SK-N-SH (cell line): ENCODE results near the gene YES1. TPM values are rescaled to one million over a fixed set of nuclear protein-coding genes. Genes with fewer than 3 reads are reported as not detected.

Experiments used
- CTCF ChIA-PET: fragments of 300-600, 350-600 bp; formaldehyde crosslinking; extraction: SDS; loops from one replicate; lab custom pipeline; 2021; lab: Yijun Ruan, JAX
- POLR2A ChIA-PET: fragments of 350-600 bp; sonication (Branson Sonifier 250); formaldehyde crosslinking; extraction: SDS; loops from one replicate; lab custom pipeline; 2020; ENCODE audit warnings: antibody characterized with exemption, inconsistent platforms; lab: Yijun Ruan, JAX
- DNase-seq: peaks from one replicate; pipeline ENCODE4 v3.0.0; 2012
- H2AFZ ChIP-seq: fragments of 200-600 bp; sonication (generic); 2 replicates; pipeline ENCODE4 v1.8.1; 2016; ENCODE audit warnings: antibody characterized with exemption, mild to moderate bottlenecking, low read depth
- H3F3A ChIP-seq: fragments of 200-600 bp; sonication (generic); replicated peaks from 2 replicates; pipeline ENCODE3; 2016; ENCODE audit warnings: antibody characterized with exemption, mild to moderate bottlenecking; ENCODE audit not compliant: insufficient read depth
- H3K27ac ChIP-seq, 2 experiments: fragments of 200-500 bp in 1 of 2; fragments of 200-600 bp in 1 of 2; sonication (Bioruptor generic) in 1 of 2; sonication (generic), shearing (Covaris generic) in 1 of 2; 2 replicates each; pipeline versions ENCODE4 v1.5.1 to v1.6.1; 2014 to 2016; ENCODE audit warnings: low read depth in 2 of 2, inconsistent platforms in 1 of 2, low read length in 1 of 2, mild to moderate bottlenecking in 1 of 2, mixed read lengths in 1 of 2
- H3K27me3 ChIP-seq: fragments of 200-600 bp; sonication (generic), shearing (Covaris generic); 2 replicates; pipeline ENCODE4 v1.6.1; 2016; ENCODE audit warnings: mixed run types; ENCODE audit not compliant: insufficient read depth
- H3K36me3 ChIP-seq, 2 experiments: fragments of 200-500 bp in 1 of 2; fragments of 200-600 bp in 1 of 2; sonication (Bioruptor generic) in 1 of 2; sonication (generic) in 1 of 2; replicated peaks in 1 of 2; 2 replicates each; pipeline versions ENCODE3 to v1.5.1; 2014 to 2016; ENCODE audit warnings: low read length in 1 of 2, mild to moderate bottlenecking in 1 of 2; ENCODE audit not compliant: insufficient read depth in 2 of 2, control insufficient read depth in 1 of 2
- H3K4me1 ChIP-seq, 2 experiments: fragments of 200-500 bp in 1 of 2; fragments of 200-600 bp in 1 of 2; sonication (Bioruptor generic) in 1 of 2; sonication (generic), shearing (Covaris generic) in 1 of 2; 2 replicates each; pipeline versions ENCODE4 v1.5.1 to v1.6.1; 2014 to 2016; ENCODE audit warnings: low read depth in 1 of 2, low read length in 1 of 2, mixed run types in 1 of 2; ENCODE audit not compliant: insufficient read depth in 2 of 2, control insufficient read depth in 1 of 2
- H3K4me2 ChIP-seq: fragments of 200-600 bp; sonication (generic), shearing (Covaris generic); 2 replicates; pipeline ENCODE4 v1.6.1; 2017; ENCODE audit warnings: mixed run types
- H3K4me3 ChIP-seq, 2 experiments: fragments of 200-500 bp in 1 of 2; fragments of 200-600 bp in 1 of 2; sonication (Bioruptor generic) in 1 of 2; sonication (generic), shearing (Covaris generic) in 1 of 2; 2 replicates each; pipeline versions ENCODE4 v1.5.1 to v1.8.1; 2014 to 2016; ENCODE audit warnings: low read depth in 2 of 2, inconsistent platforms in 1 of 2, low read length in 1 of 2, mild to moderate bottlenecking in 1 of 2, mixed read lengths in 1 of 2, moderate library complexity in 1 of 2
- H3K79me2 ChIP-seq: fragments of 200-600 bp; sonication (generic); 2 replicates; pipeline ENCODE4 v1.8.1; 2017; ENCODE audit warnings: mild to moderate bottlenecking; ENCODE audit not compliant: insufficient read depth
- H3K9ac ChIP-seq: fragments of 200-600 bp; sonication (generic); 2 replicates; pipeline ENCODE4 v1.6.1; 2017; ENCODE audit warnings: mixed run types
- H3K9me2 ChIP-seq: fragments of 200-600 bp; sonication (generic); 2 replicates; pipeline ENCODE4 v1.6.1; 2017; ENCODE audit warnings: mixed run types
- H3K9me3 ChIP-seq: fragments of 200-600 bp; sonication (generic); 2 replicates; pipeline ENCODE4 v1.6.1; 2017; ENCODE audit warnings: mixed run types, mild to moderate bottlenecking, moderate library complexity
- H4K20me1 ChIP-seq: fragments of 200-600 bp; sonication (generic); 2 replicates; pipeline ENCODE4 v1.6.1; 2017; ENCODE audit warnings: mild to moderate bottlenecking, mixed run types; ENCODE audit not compliant: insufficient read depth
- CTCF ChIP-seq: fragments of 200-600 bp; sonication (generic); IDR thresholded peaks from 2 replicates; pipeline ENCODE4 v1.6.1; 2017; ENCODE audit warnings: antibody characterized with exemption, mild to moderate bottlenecking, moderate library complexity
- EP300 ChIP-seq, 2 experiments: IDR thresholded peaks; 2 replicates each; pipeline versions ENCODE4 v1.4.0 to v1.6.1; 2012; ENCODE audit warnings: borderline replicate concordance in 1 of 2, low read depth in 1 of 2, low read length in 1 of 2
- FOSL2 ChIP-seq: IDR thresholded peaks from 2 replicates; pipeline ENCODE4 v1.4.0; 2012; ENCODE audit warnings: low read depth, mild to moderate bottlenecking, moderate library complexity, borderline replicate concordance
- GABPA ChIP-seq: IDR thresholded peaks from 2 replicates; pipeline ENCODE4 v1.4.0; 2012; ENCODE audit warnings: low read depth, mild to moderate bottlenecking
- GATA2 ChIP-seq: sonication (generic); formaldehyde crosslinking; IDR thresholded peaks from 2 replicates; pipeline ENCODE4 v1.5.0; 2020; ENCODE audit warnings: mild to moderate bottlenecking, missing genetic modification reagents
- MAX ChIP-seq: IDR thresholded peaks from 2 replicates; pipeline ENCODE4 v1.4.0; 2012; ENCODE audit warnings: low read depth
- MEF2A ChIP-seq: IDR thresholded peaks from 2 replicates; pipeline ENCODE4 v1.4.0; 2012; ENCODE audit warnings: low read depth, borderline replicate concordance
- RAD21 ChIP-seq: IDR thresholded peaks from 2 replicates; pipeline ENCODE4 v1.6.1; 2012; ENCODE audit warnings: mild to moderate bottlenecking, low read length
- RFX5 ChIP-seq: IDR thresholded peaks from 2 replicates; pipeline ENCODE4 v1.6.1; 2012; ENCODE audit warnings: mild to moderate bottlenecking, improper control_type of control experiment, low read length
- SIN3A ChIP-seq: IDR thresholded peaks from 2 replicates; pipeline ENCODE4 v1.6.1; 2012; ENCODE audit warnings: low read depth, mild to moderate bottlenecking, low read length, moderate library complexity, borderline replicate concordance
- SMC3 ChIP-seq: IDR thresholded peaks from 2 replicates; pipeline ENCODE4 v1.6.1; 2012; ENCODE audit warnings: low read depth, low read length, improper control_type of control experiment
- TAF1 ChIP-seq: IDR thresholded peaks from 2 replicates; pipeline ENCODE4 v1.6.1; 2012; ENCODE audit warnings: low read depth, mild to moderate bottlenecking, low read length, moderate library complexity, borderline replicate concordance
- TCF12 ChIP-seq: IDR thresholded peaks from 2 replicates; pipeline ENCODE4 v1.4.0; 2012
- TEAD4 ChIP-seq: IDR thresholded peaks from 2 replicates; pipeline ENCODE4 v1.4.0; 2012; ENCODE audit warnings: mild to moderate bottlenecking, borderline replicate concordance; ENCODE audit not compliant: insufficient read depth
- YY1 ChIP-seq: IDR thresholded peaks from 2 replicates; pipeline ENCODE4 v1.4.0; 2012; ENCODE audit warnings: low read depth, mild to moderate bottlenecking
- WGBS: methylation state at CpG from one replicate; pipeline ENCODE4 v1.1.6; 2017; ENCODE audit warnings: low lambda C conversion rate; 5-methylcytosine and 5-hydroxymethylcytosine counted together
- polyA plus RNA-seq, 3 experiments: library from polyadenylated mRNA; depleted of rRNA; stranded (reverse); fragments of >200 nt; gene quantifications; 2 replicates each; pipeline ENCODE4 v1.2.3, GENCODE V29; 2012
- TF ChIP-seq, protein P1 (sequence below): IDR thresholded peaks from 2 replicates; pipeline ENCODE4; 2012
- TF ChIP-seq, protein P2 (sequence below): IDR thresholded peaks from 2 replicates; pipeline ENCODE4 v1.4.0; 2012; ENCODE audit warnings: low read depth, borderline replicate concordance

Gene YES1
- polyA plus RNA-seq, 1 of the 3 experiments (the other 2 are of a cell fraction), result 7.9 TPM

DNA sequence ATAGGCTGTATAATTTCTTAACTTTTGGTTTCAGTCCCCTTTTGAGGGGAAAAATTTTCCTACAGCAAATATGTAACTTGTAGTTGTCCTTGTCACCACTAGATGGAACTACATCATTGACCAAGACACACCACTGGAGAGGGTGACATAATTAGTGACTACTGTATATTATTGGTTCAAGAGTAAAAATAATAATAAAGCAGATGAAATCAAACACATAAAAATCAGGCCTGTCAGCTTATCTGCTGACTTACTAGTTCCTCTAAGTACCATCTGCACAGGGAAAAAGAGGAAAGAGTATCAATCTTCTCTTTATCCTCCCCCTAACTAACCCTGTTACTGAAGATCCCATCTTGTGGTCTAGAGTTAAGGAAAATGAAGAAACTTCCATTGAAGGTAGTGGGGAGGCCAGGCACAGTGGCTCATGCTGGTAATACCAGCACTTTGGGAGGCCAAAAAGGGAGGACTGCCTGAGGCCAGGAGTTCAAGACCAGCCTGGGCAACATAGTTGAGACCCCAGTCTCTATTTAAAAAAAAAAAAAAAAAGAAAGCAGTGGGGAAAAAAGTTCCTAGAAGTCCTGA is 70.0 kb downstream of the YES1 start:
- ChIA-PET CTCF (interaction anchor here (0.6 to 10.6 kb wide), 14 partner anchors 9 to 249 kb away, joined by 3 to 119 read pairs (median 4); no protein-coding TSS in a partner anchor), POLR2A (no interaction called here)
- no peaks in the 10 kb centered on the region for H3K27me3 ChIP-seq

DNA sequence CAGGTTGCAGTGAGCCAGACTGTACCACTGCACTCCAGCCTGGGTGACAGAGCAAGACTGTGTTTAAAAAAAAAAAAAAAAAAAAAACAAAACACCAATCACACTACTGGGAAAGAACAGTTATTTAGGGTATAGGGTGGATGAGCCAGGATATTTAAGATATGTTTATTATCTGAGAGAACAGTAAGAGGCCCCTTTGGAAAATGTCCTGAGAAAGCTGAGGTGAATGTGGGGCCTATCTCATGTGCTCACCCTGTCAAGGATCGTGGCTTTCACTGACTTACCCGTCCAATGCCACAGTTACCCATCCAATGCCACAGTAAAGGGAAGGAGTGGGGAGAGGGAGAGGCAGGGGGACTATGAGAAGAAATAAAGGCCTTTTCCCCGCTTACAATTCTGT is 79.7 kb downstream of the YES1 start:
- 63% methylated on average over 3 of the region's 3 CpGs for WGBS
- Histone ChIP-seq H3K4me2 (no peak overlapping the region), H3K9me3 (no peaks in the 10 kb centered on the region), H3K4me1 (no peaks in the 10 kb centered on the region), H4K20me1 (no peaks in the 10 kb centered on the region), H3K4me3 (no peak overlapping the region), H3K27ac (no peak overlapping the region), H3K27me3 (no peaks in the 10 kb centered on the region), H3K9me2 (no peaks in the 10 kb centered on the region), H3K9ac (no peak overlapping the region), H3F3A (no peaks in the 10 kb centered on the region), H3K79me2 (no peaks in the 10 kb centered on the region), H3K36me3 (peaks cover 0 to 4% of the 10 kb centered on the region in 2 experiments), H2AFZ (no peak overlapping the region)
- no peak for DNase-seq
- ChIA-PET POLR2A (no interaction called here), CTCF (interaction anchor here (1.0 to 2.3 kb wide), 4 partner anchors 10 to 108 kb away, joined by 3 to 6 read pairs (median 5); no protein-coding TSS in a partner anchor)
- TF ChIP-seq GABPA (no peak), CTCF (no peak), FOSL2 (no peak), TCF12 (no peak), RAD21 (no peak), TAF1 (no peak), MAX (no peak), MEF2A (no peak), TEAD4 (no peak), SIN3A (no peak), YY1 (no peak), SMC3 (no peak), GATA2 (no peak), EP300 (IDR thresholded peaks at IDR 0.05; ENCODE audit: borderline replicate concordance in 1 of 2, low read depth in 1 of 2, low read length in 1 of 2) (no peak)

More for the DNA sequence above, 70.0 kb downstream of the YES1 start:
- TF ChIP-seq GABPA (no peak), RFX5 (no peak), RAD21 (peak; percentile 83), SMC3 (peak; percentile 64), FOSL2 (no peak), CTCF (peak; percentile 82)
- TF ChIP-seq, protein P1, sequence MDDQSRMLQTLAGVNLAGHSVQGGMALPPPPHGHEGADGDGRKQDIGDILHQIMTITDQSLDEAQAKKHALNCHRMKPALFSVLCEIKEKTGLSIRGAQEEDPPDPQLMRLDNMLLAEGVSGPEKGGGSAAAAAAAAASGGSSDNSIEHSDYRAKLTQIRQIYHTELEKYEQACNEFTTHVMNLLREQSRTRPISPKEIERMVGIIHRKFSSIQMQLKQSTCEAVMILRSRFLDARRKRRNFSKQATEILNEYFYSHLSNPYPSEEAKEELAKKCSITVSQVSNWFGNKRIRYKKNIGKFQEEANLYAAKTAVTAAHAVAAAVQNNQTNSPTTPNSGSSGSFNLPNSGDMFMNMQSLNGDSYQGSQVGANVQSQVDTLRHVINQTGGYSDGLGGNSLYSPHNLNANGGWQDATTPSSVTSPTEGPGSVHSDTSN, result no peak
- TF ChIP-seq, protein P2, sequence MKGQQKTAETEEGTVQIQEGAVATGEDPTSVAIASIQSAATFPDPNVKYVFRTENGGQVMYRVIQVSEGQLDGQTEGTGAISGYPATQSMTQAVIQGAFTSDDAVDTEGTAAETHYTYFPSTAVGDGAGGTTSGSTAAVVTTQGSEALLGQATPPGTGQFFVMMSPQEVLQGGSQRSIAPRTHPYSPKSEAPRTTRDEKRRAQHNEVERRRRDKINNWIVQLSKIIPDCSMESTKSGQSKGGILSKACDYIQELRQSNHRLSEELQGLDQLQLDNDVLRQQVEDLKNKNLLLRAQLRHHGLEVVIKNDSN, result no peak
- Histone ChIP-seq H3K4me2 (no peak overlapping the region), H3K27ac (no peak overlapping the region), H3K9ac (no peak overlapping the region), H3K4me3 (peak overlapping the region in 1 of 2 experiments; percentile 9; a peak in 1 of 4 replicates), H3K36me3 (peaks cover 0 to 18% of the 10 kb centered on the region in 2 experiments), H4K20me1 (no peaks in the 10 kb centered on the region), H3K79me2 (no peaks in the 10 kb centered on the region), H3K4me1 (no peaks in the 10 kb centered on the region; a peak in 1 of 4 replicates), H3K9me2 (no peaks in the 10 kb centered on the region), H2AFZ (no peak overlapping the region), H3K9me3 (no peaks in the 10 kb centered on the region), H3F3A (no peaks in the 10 kb centered on the region)
- peak; percentile 61 for DNase-seq
